Stimulated activated effector memory CD8-positive, alpha-beta T cell treated with anti-CD3 and anti-CD28 coated beads, Interleukin-12 subunit alpha, Interleukin-12 subunit beta, amount 100 ng/mL, for 72 hours (primary cell): Measurements from ENCODE around the gene RASSF4.
A peak's percentile ranks its signal among the peaks of the same experiment; 100 is the strongest.

Experiments used
- ATAC-seq: fragments of 150-1000 bp; cut with Tn5 transposase; 2 replicates; pipeline ENCODE4 v1.10.0; 2021
- DNase-seq, 2 donors: peaks; one replicate each; pipeline ENCODE4 v3.0.0; 2021 to 2022; ENCODE audit warnings: low spot score in 2 of 2
- H3K27ac Mint-ChIP-seq: one replicate; pipeline ENCODE4 v1.8.0; 2022; ENCODE audit warnings: mild to moderate bottlenecking, mixed read lengths
- H3K36me3 Mint-ChIP-seq: one replicate; pipeline ENCODE4 v1.8.0; 2022; ENCODE audit warnings: mild to moderate bottlenecking, mixed read lengths
- H3K4me1 Mint-ChIP-seq: one replicate; pipeline ENCODE4 v1.8.0; 2022; ENCODE audit warnings: mixed read lengths
- H3K4me3 Mint-ChIP-seq: one replicate; pipeline ENCODE4 v1.8.0; 2022; ENCODE audit warnings: mild to moderate bottlenecking, mixed read lengths
- H3K9me3 Mint-ChIP-seq: one replicate; pipeline ENCODE4 v1.8.0; 2022; ENCODE audit warnings: mixed read lengths

The RASSF4 gene

DNA sequence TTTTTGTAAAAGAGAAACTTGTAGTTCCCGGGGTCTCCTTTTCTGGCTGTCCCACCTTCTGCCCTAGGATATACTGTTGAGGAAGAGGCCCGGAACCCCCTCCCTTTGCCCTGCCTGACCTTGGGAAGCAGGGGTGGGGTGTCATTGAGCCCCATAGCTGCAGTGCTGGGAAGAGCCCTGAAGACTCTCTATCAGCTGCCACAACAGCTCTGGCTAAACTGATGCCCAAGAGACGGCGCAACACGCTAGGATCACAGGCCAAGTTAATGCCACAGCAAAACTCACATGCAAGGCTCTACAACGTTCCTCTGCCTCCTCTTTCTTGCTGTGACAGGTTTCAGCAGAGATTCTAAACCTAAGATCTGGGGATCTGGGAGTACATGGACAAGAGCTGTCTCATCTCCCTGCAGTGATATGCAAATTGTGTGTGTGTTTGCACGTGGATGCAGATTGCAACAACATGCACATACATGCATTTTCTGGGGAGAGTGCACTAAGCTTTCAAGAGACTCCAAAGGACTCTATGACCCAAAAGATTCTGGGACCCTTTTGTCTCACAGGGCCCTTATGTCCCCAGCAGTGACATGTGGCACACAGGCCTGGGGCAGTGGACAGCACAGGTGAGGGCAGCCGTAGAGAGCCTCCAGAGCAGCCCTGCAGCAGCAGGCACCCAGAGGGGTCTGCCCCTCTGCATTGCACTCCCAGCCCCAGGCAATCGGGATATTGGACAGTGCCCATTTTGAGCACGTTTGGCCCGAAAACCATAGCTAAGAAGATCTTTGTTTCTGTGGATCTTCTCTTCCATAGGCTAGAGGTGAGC is 2.5 kb downstream of the RASSF4 start:
- Mint-ChIP-seq H3K36me3 (no peaks in the 10 kb centered on the region), H3K4me1 (peaks cover 46% of the 10 kb centered on the region), H3K4me3 (no peak overlapping the region), H3K27ac (peak overlapping the region; percentile 83), H3K9me3 (no peaks in the 10 kb centered on the region)
- ATAC-seq (no peak), DNase-seq (no peak)

DNA sequence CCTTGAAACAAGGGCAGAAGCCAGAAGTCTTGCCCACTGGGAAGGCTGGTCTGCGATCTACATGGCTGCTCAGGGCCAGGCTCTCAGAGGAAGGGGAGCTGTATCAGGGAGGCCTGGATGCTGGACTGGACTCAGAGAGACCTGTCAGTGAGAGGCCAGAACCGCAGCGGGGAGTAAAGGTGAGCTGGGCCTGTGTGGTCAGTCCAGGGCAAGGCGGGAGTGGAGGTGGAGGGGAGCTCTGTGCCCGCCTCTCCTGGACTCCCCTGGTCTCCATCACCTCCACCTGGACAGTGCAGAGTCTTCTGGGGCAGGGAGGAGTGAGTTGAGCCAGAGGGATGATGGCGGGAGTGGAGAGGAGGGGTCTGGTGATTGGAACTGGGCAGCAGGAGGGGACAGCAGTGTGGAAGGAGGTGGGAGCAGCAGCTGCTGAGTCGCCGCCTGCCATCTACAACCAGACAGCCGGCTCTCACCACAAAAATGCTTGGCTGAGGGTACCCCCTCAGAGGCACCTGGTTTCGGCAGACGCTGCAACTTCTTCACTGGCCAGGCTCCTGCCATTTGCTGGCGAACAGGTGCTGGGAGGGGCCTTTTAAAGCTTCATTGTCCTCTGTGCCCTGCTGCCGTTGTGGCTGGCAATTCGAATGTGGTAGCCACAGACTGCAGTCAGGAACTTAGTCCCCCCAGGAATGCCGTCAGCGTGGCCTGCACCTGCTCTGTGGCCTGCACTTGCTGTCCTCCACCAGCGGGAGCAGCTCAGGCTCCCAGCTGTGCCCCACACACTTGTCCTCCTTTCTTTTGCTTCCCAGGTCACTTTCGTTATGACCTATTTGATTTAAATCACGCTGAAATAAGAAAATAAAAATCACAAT is 3.5 kb downstream of the RASSF4 start:
- no peak for DNase-seq
- Mint-ChIP-seq H3K27ac (peak overlapping the region; percentile 83), H3K4me3 (no peak overlapping the region), H3K4me1 (peaks cover 48% of the 10 kb centered on the region), H3K36me3 (no peaks in the 10 kb centered on the region), H3K9me3 (no peaks in the 10 kb centered on the region)
- no peak for ATAC-seq

DNA sequence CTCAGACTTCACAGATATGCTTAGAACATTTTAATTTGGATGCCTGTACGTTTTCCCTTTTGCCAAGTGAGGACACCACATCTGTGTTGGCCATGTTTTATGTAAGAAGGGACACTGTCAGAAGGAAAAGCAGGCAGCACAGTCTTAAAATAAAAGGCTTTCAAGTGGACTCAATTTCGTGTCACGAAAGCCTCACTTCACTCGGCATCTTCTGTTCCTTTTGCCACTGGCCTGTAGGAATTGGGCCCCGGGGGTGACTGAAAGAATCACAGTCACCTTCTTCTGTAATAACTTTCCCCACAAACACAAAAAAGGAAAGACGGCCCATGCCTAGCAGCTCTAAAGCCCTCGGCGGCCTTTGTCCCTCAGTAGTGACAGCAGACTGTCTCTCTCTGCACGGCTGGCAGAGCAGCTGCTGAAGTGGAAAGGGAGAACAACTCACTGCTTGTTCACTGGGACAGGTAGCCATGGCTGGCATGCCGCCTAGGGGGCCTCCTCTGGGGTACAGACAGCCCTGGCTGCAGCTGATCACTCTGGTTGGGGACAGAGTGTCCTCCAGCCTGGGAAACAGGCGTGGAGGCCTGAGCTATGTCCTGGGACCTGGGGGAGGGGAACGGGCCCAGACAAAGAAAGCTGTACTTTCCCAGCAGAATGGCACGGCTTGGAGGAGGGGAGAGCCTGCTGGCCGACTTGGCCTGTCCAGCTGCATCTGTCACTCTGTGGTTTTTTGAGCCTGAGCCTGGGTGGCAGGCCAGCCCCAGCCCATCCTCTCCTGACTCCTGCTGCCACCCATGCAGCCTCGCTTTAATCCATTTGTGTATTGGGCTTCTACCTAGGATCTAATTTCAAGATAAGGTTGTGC is 4.4 kb downstream of the RASSF4 start:
- H3K4me1 Mint-ChIP-seq: peaks cover 48% of the 10 kb centered on the region
- H3K27ac Mint-ChIP-seq: no peak overlapping the region
- DNase-seq (no peak), ATAC-seq (no peak)
- H3K4me3 Mint-ChIP-seq: no peak overlapping the region
- no peaks in the 10 kb centered on the region for H3K36me3 Mint-ChIP-seq
- no peaks in the 10 kb centered on the region for H3K9me3 Mint-ChIP-seq

DNA sequence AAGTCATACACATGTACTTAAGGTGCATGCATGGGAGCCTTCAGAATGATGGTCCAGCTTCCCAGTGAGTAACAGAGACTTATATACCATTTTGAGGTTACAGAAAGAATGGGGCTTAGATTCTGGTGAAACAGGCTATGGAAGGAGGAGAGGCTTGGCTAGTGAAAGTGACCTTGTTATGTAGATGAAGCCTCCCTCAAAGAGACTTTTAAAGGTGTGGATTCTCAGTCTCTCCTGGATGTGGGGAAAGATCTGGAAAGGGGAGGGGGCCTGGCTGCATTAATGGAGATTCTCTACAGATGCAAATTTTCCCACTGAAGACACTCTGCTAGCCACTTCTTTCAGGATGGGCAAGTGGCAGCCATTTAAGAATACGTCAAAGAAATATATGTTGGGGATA is 5.5 kb downstream of the RASSF4 start:
- H3K4me3 Mint-ChIP-seq: no peak overlapping the region
- ATAC-seq (no peak), DNase-seq (no peak)
- H3K27ac Mint-ChIP-seq: no peak overlapping the region
- no peaks in the 10 kb centered on the region for H3K9me3 Mint-ChIP-seq
- H3K36me3 Mint-ChIP-seq: no peaks in the 10 kb centered on the region
- peaks cover 59% of the 10 kb centered on the region for H3K4me1 Mint-ChIP-seq

DNA sequence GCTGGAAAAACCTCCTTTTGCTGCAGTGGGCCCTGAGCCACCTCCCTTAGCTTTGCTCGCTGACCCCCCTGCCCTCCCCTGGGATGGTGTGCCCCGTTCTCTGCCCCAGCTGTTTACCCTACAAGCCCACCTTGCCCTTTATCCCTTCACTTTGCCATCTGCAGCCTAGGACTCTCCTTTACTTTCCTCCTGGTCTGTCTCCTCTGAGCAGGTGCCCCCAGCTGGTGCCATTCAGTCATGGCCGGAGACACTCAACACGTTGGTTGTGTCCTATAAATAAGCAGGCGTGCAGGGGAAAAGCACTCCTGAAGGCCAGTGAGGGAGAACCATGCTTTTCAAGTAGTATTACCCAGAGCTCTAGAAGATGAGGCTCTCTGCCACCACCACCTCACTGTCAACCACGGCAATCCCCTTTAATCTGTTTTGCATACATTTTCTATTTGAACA is 6.1 kb downstream of the RASSF4 start:
- H3K4me3 Mint-ChIP-seq: peak overlapping the region; percentile 8
- H3K9me3 Mint-ChIP-seq: no peaks in the 10 kb centered on the region
- ATAC-seq (no peak), DNase-seq (no peak)
- no peaks in the 10 kb centered on the region for H3K36me3 Mint-ChIP-seq
- H3K27ac Mint-ChIP-seq: peak overlapping the region; percentile 24
- H3K4me1 Mint-ChIP-seq: peaks cover 53% of the 10 kb centered on the region

DNA sequence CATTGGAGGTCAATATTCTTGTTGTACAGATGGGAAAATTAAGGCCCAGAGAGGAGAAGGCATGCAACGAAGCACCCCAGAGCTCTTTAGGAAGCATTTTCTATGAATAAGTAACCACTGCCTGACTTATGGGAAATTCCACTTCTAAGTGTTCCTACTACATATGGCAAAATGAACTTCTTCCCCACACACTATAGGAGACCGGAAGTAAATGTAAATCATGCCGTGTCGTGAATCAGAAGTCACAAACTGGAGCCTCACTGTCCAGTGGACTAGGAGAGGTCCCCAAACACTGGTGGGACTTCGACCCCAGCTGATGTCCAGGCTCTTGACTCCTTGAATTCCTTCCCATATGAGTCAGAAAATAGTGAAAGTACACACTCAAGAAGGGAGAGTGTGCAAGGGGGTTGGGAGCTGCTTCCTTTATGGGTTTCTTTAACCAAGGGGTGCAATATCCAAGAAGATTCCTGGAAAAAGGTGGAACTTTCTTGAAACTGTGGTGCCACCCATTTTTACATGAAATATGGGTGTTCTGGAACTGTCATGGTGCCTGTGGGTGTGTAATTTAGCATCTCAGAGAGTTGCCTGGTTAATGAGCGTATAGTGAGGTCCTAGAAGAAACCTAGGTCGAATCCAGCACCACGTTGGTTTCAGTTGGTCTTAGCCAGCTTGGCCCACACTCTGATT is 6.7 kb downstream of the RASSF4 start:
- DNase-seq: no peak
- peak overlapping the region; percentile 8 for H3K4me3 Mint-ChIP-seq
- H3K36me3 Mint-ChIP-seq: no peaks in the 10 kb centered on the region
- no peak for ATAC-seq
- no peaks in the 10 kb centered on the region for H3K9me3 Mint-ChIP-seq
- peaks cover 48% of the 10 kb centered on the region for H3K4me1 Mint-ChIP-seq
- peak overlapping the region; percentile 24 for H3K27ac Mint-ChIP-seq

DNA sequence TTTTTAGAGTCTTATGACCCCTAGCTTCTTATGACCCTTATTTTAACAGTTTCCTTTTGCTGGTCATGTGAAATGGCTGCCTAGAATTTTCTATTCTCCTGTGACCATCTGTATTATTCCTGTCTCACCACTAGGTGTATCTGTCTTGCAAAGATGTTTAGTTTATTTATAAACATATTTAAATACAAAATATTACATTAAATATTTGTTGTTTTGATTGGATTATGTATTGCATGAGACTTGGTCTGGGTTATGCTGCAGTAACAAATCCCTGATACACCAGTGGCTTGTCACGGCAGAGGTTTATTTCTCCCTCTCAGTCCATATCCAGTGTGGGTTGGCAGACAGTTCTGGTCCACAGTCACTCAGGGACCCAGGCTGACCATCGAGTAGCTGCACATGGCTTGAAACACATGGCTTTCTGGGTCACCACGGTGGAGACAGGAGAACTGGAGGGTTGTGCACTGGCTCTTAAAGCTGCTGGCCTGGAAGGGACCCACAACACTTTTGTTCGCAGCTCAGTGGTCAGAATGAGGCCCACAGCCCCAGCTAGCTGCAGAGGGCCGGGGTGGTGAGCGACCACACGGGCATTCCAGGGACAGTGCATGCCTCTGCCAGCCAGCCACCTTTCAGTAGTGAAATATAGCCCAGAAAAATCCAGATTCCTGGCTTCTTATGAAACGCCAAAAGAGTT is 7.4 kb downstream of the RASSF4 start:
- Mint-ChIP-seq H3K9me3 (no peaks in the 10 kb centered on the region), H3K27ac (peak overlapping the region; percentile 57), H3K4me1 (peaks cover 48% of the 10 kb centered on the region), H3K4me3 (no peak overlapping the region), H3K36me3 (no peaks in the 10 kb centered on the region)
- ATAC-seq: no peak
- no peak for DNase-seq

DNA sequence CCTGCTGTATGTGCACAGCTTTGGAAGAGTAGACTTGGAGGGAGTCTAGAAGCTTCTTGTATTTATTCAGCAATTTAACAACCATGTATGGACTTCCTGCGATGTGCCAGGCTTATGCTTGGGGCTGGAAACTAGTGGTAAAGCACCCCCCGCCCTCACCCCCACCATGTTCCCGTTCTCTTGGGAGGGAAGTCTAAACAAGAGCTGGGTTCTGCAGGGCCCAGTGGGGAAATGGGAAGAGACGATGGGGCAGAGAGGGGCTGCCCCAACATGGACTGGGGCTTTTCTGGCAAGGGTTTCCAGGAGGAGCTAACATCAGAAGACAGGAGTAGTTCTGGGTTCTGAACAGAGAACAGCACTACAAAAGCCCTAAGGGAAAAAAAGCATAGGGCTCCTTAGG is 8.0 kb downstream of the RASSF4 start:
- Mint-ChIP-seq H3K36me3 (no peaks in the 10 kb centered on the region), H3K27ac (peak overlapping the region; percentile 57), H3K9me3 (no peaks in the 10 kb centered on the region), H3K4me3 (peak overlapping the region; percentile 28), H3K4me1 (peaks cover 44% of the 10 kb centered on the region)
- DNase-seq (no peak), ATAC-seq (no peak)

DNA sequence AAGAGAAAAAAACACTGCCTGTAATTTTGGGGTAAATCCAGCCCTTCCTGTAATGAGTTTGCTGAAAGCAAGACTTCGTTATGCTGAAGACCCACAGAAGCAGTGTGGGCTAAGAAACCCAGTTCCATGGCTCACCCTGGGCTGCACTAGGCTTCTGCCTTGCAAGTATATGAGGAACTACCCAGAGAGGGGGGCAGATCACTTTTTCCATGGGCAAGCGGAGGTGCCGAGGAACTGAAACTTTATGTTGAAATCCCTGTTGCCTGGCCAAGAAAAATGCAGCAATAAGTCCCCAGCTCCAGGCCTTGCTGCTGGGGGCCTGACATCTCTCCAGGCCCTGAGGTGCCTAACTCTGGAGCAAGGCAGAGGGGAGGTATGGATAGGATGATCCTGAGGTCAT is 8.5 kb downstream of the RASSF4 start:
- Mint-ChIP-seq H3K36me3 (no peaks in the 10 kb centered on the region), H3K9me3 (no peaks in the 10 kb centered on the region), H3K27ac (peak overlapping the region; percentile 57), H3K4me3 (peak overlapping the region; percentile 28), H3K4me1 (peaks cover 40% of the 10 kb centered on the region)
- peak; percentile 19 for ATAC-seq
- DNase-seq: no peak

DNA sequence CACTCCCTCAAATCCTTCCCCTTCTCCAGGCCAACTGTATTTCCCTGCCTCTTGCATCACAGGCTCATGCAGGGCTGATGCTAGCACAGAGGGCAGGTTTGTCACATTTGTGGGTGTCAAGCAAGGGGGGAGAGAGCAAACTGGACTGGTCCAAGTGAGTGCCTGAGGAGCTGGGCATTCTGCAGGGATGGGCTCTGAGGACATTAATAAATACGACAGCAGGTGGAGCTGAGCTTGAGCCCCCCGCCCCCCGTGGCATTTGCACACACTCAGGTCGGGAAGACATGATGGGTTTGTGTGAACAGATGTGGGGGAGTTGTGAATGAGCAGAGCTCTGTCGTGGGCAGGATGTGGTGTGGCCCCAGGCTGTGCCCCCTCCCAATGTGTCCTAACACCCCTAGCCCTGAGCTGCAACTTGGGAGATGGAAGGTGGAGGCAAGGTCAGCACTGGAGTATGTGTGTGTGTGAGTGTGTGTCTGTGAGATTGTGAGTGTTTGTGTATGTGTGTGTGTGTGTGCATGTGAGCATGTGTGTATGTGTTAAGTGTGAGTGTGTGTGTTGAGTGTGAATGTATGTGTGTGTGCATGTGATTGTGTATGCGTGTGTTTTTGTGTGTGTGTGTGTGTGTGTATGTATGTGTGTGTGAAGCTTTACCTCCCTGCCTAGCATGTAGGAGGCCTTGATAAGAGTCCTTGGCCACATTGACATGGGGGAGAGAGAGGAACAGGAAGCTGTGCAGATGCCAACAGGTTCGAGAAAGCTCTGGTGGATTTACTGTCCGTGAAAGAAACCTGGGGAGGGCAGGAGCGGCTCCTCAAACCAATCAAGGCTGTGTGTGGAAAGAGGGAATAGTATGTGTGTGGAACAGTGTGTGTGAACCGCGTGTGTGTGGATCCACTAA is 9.1 kb downstream of the RASSF4 start:
- H3K4me3 Mint-ChIP-seq: peak overlapping the region; percentile 28

DNA sequence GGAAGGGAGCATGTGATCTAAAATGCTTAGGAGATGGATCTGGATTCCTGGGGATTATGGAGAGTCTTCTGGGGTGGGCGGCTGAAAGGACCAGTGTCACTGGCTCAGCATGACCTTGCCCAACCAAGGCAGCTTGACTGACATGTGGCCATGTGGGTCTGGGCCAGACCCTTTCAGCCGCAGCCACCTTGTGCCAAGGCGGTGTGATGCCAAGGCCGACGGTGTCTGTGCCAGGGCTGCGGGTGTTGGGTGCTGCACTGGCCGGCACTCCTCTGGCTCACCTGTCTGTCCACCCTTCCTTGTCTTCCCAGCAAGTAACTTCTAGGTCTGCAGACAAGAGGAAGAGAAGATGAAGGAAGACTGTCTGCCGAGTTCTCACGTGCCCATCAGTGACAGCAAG is 10.3 kb downstream of the RASSF4 start:
- H3K9me3 Mint-ChIP-seq: no peaks in the 10 kb centered on the region
- peaks cover 48% of the 10 kb centered on the region for H3K4me1 Mint-ChIP-seq
- H3K36me3 Mint-ChIP-seq: no peaks in the 10 kb centered on the region
- H3K4me3 Mint-ChIP-seq: no peak overlapping the region
- H3K27ac Mint-ChIP-seq: no peak overlapping the region
- no peak for ATAC-seq
- no peak for DNase-seq

More for the DNA sequence above, 9.1 kb downstream of the RASSF4 start:
- H3K36me3 Mint-ChIP-seq: no peaks in the 10 kb centered on the region
- DNase-seq: no peak
- peaks cover 47% of the 10 kb centered on the region for H3K4me1 Mint-ChIP-seq
- peak; percentile 71 for ATAC-seq
- H3K27ac Mint-ChIP-seq: peak overlapping the region; percentile 57
- no peaks in the 10 kb centered on the region for H3K9me3 Mint-ChIP-seq

DNA sequence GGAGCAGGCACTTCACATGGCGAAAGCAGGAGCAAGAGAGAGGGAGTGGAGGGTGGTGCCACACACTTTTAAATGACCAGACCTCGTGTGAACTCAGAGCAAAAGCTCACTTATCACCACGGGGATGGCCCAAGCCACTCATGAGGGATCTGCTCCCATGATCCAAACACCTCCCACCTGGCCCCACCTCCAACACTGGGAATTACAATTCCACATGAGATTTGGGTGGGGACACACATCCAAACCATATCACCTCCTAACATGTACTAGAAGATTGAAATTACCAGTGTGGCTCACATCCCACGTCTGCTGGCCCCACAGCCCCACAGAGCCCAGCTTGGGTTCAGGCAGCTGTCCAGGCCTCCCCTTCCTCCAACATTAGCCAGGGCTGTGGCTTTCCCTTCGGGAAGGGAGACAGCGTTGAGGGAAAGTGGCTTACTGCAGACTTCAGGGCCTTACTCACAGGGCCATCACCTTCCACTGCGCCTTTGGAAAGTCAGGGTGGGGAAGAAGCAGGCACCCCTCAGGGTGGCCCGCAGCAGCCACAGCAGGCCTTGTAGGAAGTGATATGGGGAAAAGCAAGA is 11.3 kb downstream of the RASSF4 start:
- Mint-ChIP-seq H3K9me3 (no peaks in the 10 kb centered on the region), H3K27ac (peak overlapping the region; percentile 83), H3K4me3 (no peak overlapping the region), H3K36me3 (no peaks in the 10 kb centered on the region), H3K4me1 (peaks cover 43% of the 10 kb centered on the region)
- no peak for ATAC-seq
- no peak for DNase-seq

DNA sequence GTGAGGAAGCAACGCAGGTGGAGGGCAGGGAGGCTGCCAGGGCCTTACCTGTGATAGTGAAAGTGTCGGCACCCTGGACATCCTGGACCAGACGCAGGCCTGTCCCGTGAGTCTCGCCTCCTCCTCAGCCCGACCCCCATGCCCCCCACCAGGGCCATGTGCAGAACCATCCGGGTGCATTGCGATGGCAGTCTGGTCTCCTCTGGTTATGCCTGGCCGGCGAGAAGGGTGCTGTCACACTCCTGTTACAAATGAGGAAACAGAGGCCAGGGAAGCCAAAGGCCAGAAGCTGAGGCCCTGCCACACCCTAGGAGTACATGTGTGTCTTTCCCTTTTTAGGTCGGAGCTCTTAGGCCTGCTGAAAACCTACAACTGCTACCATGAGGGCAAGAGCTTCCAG is 11.8 kb downstream of the RASSF4 start:
- Mint-ChIP-seq H3K4me3 (no peak overlapping the region), H3K4me1 (peaks cover 38% of the 10 kb centered on the region), H3K27ac (no peak overlapping the region), H3K36me3 (no peaks in the 10 kb centered on the region), H3K9me3 (no peaks in the 10 kb centered on the region)
- ATAC-seq (no peak), DNase-seq (no peak)
